Urinary bladder (tissue), 4 donors: ENCODE measurements around the gene ELL. TPM values are rescaled to one million over a fixed set of nuclear protein-coding genes. Genes with fewer than 3 reads are reported as not detected.
"Not testable (repeated sequence)": the region's sequence is repeated elsewhere in the genome, so short reads cannot be mapped to it uniquely, and the experiment has no call there.

Experiments used
- DNase-seq: peaks from one replicate; pipeline ENCODE4 v3.0.0-alpha.2; 2015; ENCODE audit errors: extremely low spot score
- H3K27ac ChIP-seq: one replicate; pipeline ENCODE4 v1.5.1; 2013; ENCODE audit warnings: low read depth, mild to moderate bottlenecking, moderate library complexity
- H3K36me3 ChIP-seq: one replicate; pipeline ENCODE4 v1.6.1; 2013; ENCODE audit warnings: mild to moderate bottlenecking, moderate library complexity; ENCODE audit not compliant: insufficient read depth
- H3K4me1 ChIP-seq: one replicate; pipeline ENCODE4 v1.6.1; 2013; ENCODE audit warnings: mild to moderate bottlenecking, moderate library complexity; ENCODE audit not compliant: insufficient read depth
- H3K4me3 ChIP-seq: one replicate; pipeline ENCODE4 v1.5.1; 2013; ENCODE audit warnings: low read depth, low read length
- WGBS: extraction: QIAGEN DNeasy Blood & Tissue Kit; methylation state at CpG from one replicate; pipeline ENCODE4 v1.1.7; 2013; 5-methylcytosine and 5-hydroxymethylcytosine counted together
- polyA plus RNA-seq: library from polyadenylated mRNA; stranded (reverse); fragments of 200-250 nt; gene quantifications from one replicate; pipeline ENCODE4 v1.2.3, GENCODE V29; 2013
- total RNA-seq: library from RNA; depleted of rRNA; stranded (reverse); fragments of >200 nt; gene quantifications from one replicate; pipeline ENCODE4 v1.2.3, GENCODE V29; 2014
- donor health status: healthy with polysubstance abuse.
- donor health status: healthy.

ELL gene
- total and polyA plus RNA-seq, 2 donors: 9.7 to 13.9 TPM

DNA sequence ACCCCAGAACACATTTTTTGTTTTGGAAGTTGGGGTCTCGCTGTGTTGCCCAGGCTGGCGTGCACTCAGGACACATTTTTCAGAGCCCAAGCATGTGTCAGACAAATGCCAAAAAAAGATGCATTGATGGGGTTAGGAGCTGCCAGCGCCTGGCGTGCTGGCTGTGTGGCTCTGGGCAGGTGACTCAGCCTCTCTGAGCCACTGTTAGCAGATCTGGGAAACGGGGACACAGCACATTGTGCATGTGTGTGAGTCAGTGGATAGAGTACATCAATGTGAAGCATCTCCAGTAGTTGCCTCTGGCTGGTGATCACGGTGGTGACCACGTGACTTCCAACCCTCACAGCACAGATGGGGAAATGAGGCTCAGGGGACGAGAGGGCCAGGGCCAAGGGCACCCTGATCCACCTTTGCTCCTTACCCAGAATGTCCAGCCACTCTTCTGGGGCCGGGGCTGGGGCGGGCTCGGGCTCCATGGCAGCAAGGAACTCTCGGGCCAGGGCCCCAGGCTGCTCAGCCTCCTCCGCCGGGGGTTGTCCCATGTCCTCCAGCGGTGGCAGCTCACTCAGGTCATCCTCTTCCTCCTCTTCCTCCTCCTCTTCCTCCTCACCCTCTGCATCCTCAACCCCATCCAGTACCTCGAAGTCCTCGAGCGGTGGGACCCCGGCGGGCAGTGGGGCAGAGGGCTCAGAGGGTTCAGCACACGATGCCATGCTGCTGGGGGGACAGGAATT lies 19.6 kb upstream of the ELL start:
- Histone ChIP-seq H3K4me3 (no peak overlapping the region), H3K4me1 (peaks cover 1% of the 10 kb centered on the region), H3K36me3 (peaks cover 6% of the 10 kb centered on the region), H3K27ac (no peak overlapping the region)
- 81% methylated on average over 21 of the region's 21 CpGs for WGBS
- no peak for DNase-seq

DNA sequence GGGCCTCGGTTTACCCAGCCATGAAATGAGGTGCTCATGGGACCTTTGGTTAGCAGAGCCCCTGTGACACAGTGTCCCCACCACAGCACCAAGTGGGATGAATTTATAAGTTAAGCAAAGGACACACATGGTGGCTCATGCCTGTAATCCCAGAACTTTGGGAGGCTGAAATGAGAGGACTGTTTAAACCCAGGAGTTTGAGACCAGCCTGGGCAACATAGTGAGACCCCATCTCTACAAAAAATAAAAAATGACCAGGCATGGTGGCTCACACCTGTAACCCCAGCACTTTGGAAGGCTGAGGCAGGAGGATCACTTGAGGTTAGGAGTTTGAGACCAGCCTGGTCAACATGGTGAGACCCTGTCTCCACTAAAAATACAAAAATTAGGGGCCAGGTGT lies 18.3 kb upstream of the ELL start:
- H3K27ac ChIP-seq, H3K36me3 ChIP-seq, DNase-seq, H3K4me1 ChIP-seq, H3K4me3 ChIP-seq: not testable (repeated sequence)
- WGBS: 93% methylated on average over 1 of the region's 1 CpG

DNA sequence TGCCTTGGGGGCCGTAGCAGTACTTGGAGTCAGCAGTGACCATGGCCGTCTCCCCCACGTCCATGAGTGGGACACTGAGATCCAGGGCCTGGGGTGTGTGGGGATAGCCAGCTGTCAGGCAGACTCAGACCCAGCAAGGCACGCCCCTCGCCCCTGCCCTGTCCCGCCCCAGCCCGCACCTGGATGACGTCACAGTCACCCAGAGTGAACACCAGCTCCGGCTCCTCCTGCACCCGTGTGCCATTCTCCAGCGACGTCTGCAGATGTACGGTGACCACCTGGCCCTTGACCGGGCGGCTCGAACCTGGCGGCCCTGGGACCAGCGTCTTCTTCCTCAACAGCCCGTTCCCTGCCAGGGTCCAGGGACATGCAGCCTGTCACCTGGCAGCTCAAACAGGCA lies 17.5 kb upstream of the ELL start:
- no peak for DNase-seq
- H3K4me3 ChIP-seq: no peak overlapping the region
- no peak overlapping the region for H3K27ac ChIP-seq
- WGBS: 95% methylated on average over 19 of the region's 19 CpGs
- peaks cover 1% of the 10 kb centered on the region for H3K4me1 ChIP-seq
- H3K36me3 ChIP-seq: peaks cover 6% of the 10 kb centered on the region

DNA sequence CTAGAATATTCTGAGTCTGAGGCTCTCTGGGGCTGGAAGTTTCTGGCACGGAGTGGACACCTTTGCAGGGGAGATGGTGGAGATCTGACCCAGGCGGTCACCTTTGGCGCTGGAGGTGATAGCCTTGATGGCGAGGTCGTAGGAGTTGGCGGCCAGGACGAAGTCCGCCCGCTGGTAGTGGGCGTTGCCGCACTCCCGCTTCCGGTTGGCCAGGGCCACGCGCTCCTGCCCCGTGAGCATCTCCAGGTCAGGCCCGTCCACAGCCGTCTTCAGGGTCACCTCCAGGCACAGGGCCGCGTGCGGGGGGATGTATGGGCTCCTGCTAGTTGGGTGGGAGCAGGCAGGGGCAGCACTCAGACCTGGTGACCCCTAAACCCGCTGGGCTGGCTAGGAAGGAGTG lies 16.2 kb upstream of the ELL start:
- Histone ChIP-seq H3K4me1 (peaks cover 1% of the 10 kb centered on the region), H3K36me3 (peaks cover 6% of the 10 kb centered on the region), H3K4me3 (no peak overlapping the region), H3K27ac (no peak overlapping the region)
- DNase-seq: no peak
- 92% methylated on average over 22 of the region's 22 CpGs for WGBS

- Histone ChIP-seq H3K27ac (no peak overlapping the region), H3K4me3 (no peak overlapping the region), H3K4me1 (no peaks in the 10 kb centered on the region), H3K36me3 (peaks cover 6% of the 10 kb centered on the region)
- no peak for DNase-seq
- WGBS: 92% methylated on average over 17 of the region's 17 CpGs
These were observed 15.6 kb upstream of the ELL start for GRCh38 chr19:18537431-18537830.

DNA sequence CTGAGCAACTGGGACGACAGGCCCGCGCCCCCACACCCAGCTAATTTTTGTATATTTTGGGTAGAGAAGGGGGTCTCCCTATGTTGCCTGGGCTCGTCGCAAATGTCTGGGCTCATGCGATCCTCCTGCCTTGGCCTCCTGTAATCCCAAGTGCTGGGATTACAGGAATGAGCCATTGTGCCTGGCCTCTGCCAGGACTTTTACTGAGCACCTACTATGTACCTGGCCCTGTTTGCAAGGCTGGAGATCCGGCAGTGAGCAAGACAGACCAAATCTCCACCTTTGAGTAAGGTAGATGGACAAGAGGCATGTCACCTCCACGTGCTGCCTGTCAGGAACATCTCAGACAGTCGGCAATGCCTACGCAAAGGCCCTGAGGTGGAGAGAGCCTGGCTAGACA lies 14.6 kb upstream of the ELL start:
- no peak overlapping the region for H3K4me3 ChIP-seq
- H3K36me3 ChIP-seq: peaks cover 8% of the 10 kb centered on the region
- H3K4me1 ChIP-seq: no peaks in the 10 kb centered on the region
- no peak for DNase-seq
- WGBS: 95% methylated on average over 10 of the region's 10 CpGs
- H3K27ac ChIP-seq: no peak overlapping the region

GRCh38 chr19:18533058-18533457 lies 11.2 kb upstream of the ELL start:
- no peaks in the 10 kb centered on the region for H3K4me1 ChIP-seq
- no peak overlapping the region for H3K27ac ChIP-seq
- DNase-seq: no peak
- peaks cover 8% of the 10 kb centered on the region for H3K36me3 ChIP-seq
- 96% methylated on average over 4 of the region's 4 CpGs for WGBS
- H3K4me3 ChIP-seq: no peak overlapping the region

GRCh38 chr19:18532168-18532890 lies 10.5 kb upstream of the ELL start:
- H3K4me1 ChIP-seq: no peaks in the 10 kb centered on the region
- no peak overlapping the region for H3K27ac ChIP-seq
- H3K36me3 ChIP-seq: peaks cover 3% of the 10 kb centered on the region
- 95% methylated on average over 22 of the region's 22 CpGs for whole genome bisulfite sequencing
- no peak overlapping the region for H3K4me3 ChIP-seq
- no peak for DNase-seq

GRCh38 chr19:18531485-18531884 lies 9.6 kb upstream of the ELL start:
- no peak overlapping the region for H3K4me3 ChIP-seq
- no peak overlapping the region for H3K27ac ChIP-seq
- no peaks in the 10 kb centered on the region for H3K4me1 ChIP-seq
- H3K36me3 ChIP-seq: peaks cover 2% of the 10 kb centered on the region
- no peak for DNase-seq
- 90% methylated on average over 9 of the region's 9 CpGs for WGBS

- DNase-seq: no peak
- 63% methylated on average over 7 of the region's 7 CpGs for WGBS
- Histone ChIP-seq H3K4me3 (no peak overlapping the region), H3K27ac (no peak overlapping the region), H3K4me1 (no peaks in the 10 kb centered on the region), H3K36me3 (peaks cover 2% of the 10 kb centered on the region)
These were observed 7.9 kb upstream of the ELL start for GRCh38 chr19:18529782-18530181.

DNA sequence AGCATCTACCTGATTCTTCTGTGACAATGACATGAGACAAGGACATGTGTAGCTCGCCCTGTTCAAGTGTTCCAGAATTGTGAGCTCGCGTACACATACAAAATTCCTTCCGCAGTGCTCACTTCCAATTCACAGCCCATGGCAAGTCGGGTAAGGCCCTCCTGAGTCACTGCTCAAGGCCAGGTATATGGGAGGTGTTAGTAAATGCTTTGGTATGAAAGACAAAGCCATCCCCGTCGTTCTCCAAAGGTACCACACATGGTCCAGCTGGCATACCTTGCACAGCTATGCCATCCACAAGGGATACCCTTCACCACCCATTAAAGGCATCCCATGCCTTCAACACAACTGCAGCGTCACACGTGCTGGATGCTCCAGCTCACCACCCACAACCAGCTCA lies 4.4 kb upstream of the ELL start:
- Histone ChIP-seq H3K36me3 (no peaks in the 10 kb centered on the region), H3K4me3 (no peak overlapping the region), H3K27ac (no peak overlapping the region), H3K4me1 (no peaks in the 10 kb centered on the region)
- 89% methylated on average over 9 of the region's 9 CpGs for WGBS
- no peak for DNase-seq

GRCh38 chr19:18523841-18524240 lies 2.0 kb upstream of the ELL start:
- Histone ChIP-seq H3K36me3 (no peaks in the 10 kb centered on the region), H3K27ac (no peak overlapping the region), H3K4me1 (no peaks in the 10 kb centered on the region), H3K4me3 (no peak overlapping the region)
- DNase-seq: no peak
- whole genome bisulfite sequencing: 92% methylated on average over 9 of the region's 9 CpGs

GRCh38 chr19:18522862-18523440 lies 1.1 kb upstream of the ELL start:
- not testable (repeated sequence) for DNase-seq, H3K4me3 ChIP-seq, H3K27ac ChIP-seq, H3K36me3 ChIP-seq, H3K4me1 ChIP-seq
- WGBS: 76% methylated on average over 19 of the region's 19 CpGs
